Tibial nerve (tissue), 4 donors: ENCODE data around the gene TFEC.
"Not testable (repeated sequence)": the region's sequence is repeated elsewhere in the genome, so short reads cannot be mapped to it uniquely, and the experiment has no call there.

Experiments used
- EP300 ChIP-seq, 2 donors: sonication (generic); formaldehyde crosslinking; IDR thresholded peaks; one replicate each; pipeline ENCODE4 v1.6.1; 2017; ENCODE audit warnings: antibody characterized with exemption in 2 of 2, mild to moderate bottlenecking in 1 of 2
- POLR2A ChIP-seq, 2 donors: fragments of 450-650 bp; IDR thresholded peaks; one replicate each; pipeline ENCODE4 v1.6.1; 2017; ENCODE audit warnings: antibody characterized with exemption in 2 of 2, mild to moderate bottlenecking in 2 of 2, moderate library complexity in 2 of 2
- TF ChIP-seq, protein P1 (sequence below), 5 experiments: fragments of 200-600 bp in 3 of 5; fragments of 450-650 bp in 2 of 5; sonication (generic) in 3 of 5; IDR thresholded peaks; one replicate each; pipeline ENCODE4 v1.5.1; 2016 to 2019; ENCODE audit warnings: antibody characterized with exemption in 5 of 5, mild to moderate bottlenecking in 3 of 5, moderate library complexity in 2 of 5

DNA sequence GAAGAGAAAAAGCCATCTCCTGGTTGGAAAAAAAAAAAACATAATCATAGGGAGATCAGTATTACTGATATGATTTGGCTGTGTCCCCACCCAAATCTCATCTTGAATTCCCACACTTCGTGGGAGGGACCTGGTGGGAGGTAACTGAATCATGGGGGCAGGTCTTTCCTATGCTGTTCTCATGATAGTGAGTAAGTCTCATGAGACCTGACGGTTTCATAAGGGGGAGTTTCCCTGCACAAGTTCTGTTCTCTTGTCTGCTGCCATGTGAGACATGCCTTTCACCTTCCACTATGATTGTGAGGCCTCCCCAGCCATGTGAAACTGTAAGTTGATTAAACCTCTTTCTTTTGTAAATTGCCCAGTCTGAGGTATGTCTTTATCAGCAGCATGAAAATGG is 25.8 kb downstream of the TFEC start:
- TF ChIP-seq, protein P1, sequence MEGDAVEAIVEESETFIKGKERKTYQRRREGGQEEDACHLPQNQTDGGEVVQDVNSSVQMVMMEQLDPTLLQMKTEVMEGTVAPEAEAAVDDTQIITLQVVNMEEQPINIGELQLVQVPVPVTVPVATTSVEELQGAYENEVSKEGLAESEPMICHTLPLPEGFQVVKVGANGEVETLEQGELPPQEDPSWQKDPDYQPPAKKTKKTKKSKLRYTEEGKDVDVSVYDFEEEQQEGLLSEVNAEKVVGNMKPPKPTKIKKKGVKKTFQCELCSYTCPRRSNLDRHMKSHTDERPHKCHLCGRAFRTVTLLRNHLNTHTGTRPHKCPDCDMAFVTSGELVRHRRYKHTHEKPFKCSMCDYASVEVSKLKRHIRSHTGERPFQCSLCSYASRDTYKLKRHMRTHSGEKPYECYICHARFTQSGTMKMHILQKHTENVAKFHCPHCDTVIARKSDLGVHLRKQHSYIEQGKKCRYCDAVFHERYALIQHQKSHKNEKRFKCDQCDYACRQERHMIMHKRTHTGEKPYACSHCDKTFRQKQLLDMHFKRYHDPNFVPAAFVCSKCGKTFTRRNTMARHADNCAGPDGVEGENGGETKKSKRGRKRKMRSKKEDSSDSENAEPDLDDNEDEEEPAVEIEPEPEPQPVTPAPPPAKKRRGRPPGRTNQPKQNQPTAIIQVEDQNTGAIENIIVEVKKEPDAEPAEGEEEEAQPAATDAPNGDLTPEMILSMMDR (IDR thresholded peaks at IDR 0.05) = not testable (repeated sequence)
- TF ChIP-seq POLR2A, EP300 (IDR thresholded peaks at IDR 0.05): not testable (repeated sequence)
